ENCODE measurements around the gene RRAGB.

- no peak for TF ChIP-seq CTCF (IDR thresholded peaks at IDR 0.05)
- no peak for TF ChIP-seq EZH2phosphoT487 (IDR thresholded peaks at IDR 0.05)
Observed at GRCh38 chrX:55710701-55711100, 6.8 kb upstream of the RRAGB start.
